GM12801 (cell line): ENCODE data around the gene THBS4.

Experiments
- CTCF ChIP-seq: IDR thresholded peaks from one replicate; pipeline ENCODE4 v1.5.1; 2011; ENCODE audit warnings: control low read depth; ENCODE audit not compliant: insufficient read length; ENCODE audit errors: extremely low read depth

THBS4 gene

DNA sequence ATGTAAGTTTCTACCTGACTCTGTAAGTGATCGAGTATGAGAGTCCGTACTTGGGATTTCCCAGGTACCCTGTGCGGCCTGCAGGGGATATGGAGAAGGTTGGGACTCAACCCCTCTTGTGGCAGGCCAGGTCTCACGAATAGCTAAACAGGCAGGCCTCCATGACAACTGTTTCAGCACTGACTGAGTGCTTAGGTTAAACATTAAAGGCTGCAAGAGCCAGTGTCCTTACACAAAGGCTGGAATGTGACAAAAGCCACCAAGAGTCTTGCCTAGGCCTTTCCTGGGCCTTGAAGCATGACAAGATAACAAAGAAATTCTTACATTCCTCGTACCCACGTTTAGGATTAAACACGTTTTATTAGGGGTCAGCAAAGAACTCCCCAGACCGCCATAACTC, 58.6 kb downstream of the THBS4 start:
- TF ChIP-seq CTCF = no peak

- TF ChIP-seq CTCF = no peak
Measured at GRCh38 chr5:80094236-80094738, 59.1 kb downstream of the THBS4 start.

DNA sequence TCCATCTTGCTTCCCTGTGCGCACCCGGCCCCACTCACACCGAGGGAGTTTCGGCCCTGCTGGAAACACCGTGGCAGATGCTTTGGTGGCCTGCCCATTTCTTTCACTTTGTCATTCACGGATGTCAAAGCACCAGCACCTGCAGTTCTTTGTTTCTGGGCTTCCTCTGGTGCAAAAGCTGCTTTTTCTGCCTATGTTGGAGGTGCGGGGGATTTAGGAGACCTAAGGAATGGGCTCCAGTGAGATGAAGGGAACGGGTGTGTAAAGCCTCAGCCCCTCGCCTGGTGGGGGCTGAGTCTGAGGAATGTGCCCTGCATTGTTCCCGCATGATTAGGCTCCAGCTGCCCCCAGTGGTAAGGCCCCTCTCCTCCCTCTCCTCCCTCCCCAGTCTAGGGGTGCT, 62.3 kb downstream of the THBS4 start:
- TF ChIP-seq CTCF = no peak

- TF ChIP-seq CTCF = no peak
Measured at GRCh38 chr5:80101993-80102392, 66.8 kb downstream of the THBS4 start.

DNA sequence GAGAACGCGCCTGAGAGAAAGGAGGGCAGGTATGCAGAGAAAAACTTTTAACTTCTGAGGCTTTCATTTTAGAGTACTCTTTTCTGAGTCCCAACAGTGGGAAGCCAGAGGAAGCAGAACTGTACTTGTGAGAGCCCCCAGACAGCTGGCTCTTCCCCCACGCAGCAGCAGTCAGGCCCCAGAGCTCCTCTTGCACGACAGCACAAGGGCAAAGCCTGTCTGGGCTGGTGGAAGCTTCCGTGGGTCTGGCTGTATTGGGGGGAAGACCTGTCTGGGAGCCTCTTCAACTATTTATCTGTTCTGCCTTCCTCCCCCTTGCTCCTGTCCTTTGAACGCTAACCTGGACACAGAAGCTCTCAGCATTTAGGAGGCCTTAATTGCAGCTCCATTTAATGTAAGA, 68.2 kb downstream of the THBS4 start:
- no peak for TF ChIP-seq CTCF

DNA sequence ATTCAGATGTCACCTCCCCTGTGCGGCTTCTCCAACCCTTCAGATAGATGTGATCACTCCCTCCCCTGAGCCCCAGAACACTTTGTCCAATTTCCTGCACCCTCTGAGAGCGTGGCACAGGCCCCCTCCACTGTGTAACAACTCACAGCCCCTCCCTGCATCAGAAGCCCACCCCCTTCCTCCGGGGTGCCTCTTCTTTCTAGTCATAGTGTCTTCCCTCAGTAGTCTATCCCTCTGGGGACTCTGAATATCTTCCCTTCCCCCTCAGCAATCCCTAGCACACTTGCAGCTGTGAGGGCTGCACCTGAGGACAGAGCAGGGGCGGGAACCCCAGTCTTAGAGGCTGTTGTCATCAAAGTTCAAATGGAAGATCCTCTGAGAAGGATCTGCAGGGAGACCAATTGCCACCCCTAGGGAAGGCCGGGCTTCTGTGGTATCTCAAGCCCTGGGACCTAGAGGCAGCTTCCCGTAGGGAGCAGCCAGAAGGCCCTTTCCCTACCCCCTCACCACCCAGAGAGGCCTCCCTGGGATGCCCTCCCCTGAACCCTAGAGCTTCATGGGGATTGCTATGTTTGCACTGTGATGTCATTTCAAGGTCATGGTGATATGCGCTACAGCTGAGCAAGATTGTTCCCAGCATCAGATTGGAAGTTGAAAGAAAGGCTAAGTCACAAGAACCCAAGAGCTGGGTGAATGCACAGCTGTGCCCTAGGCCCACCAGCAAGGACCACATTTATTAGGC, 70.7 kb downstream of the THBS4 start:
- TF ChIP-seq CTCF = no peak

GRCh38 chr5:80106916-80107315, 71.8 kb downstream of the THBS4 start:
- TF ChIP-seq CTCF = no peak
